KG1 (cell line): Measurements from ENCODE around the gene GRIK3.

Experiments
- DNase-seq: peaks from one replicate; lab custom pipeline; 2025; lab: John Stamatoyannopoulos, UW

GRIK3 gene

GRCh38 chr1:36822648-36823047 is 211.7 kb downstream of the GRIK3 start:
- DNase-seq = no peak

- DNase-seq = no peak
Measured at GRCh38 chr1:36821386-36821785, 212.9 kb downstream of the GRIK3 start.

GRCh38 chr1:36818771-36819170 is 215.5 kb downstream of the GRIK3 start:
- DNase-seq = no peak

- no peak for DNase-seq
Measured at GRCh38 chr1:36816348-36816747, 218.0 kb downstream of the GRIK3 start.

GRCh38 chr1:36814774-36815173 is 219.5 kb downstream of the GRIK3 start:
- no peak for DNase-seq

- no peak for DNase-seq
Measured at GRCh38 chr1:36814083-36814482, 220.2 kb downstream of the GRIK3 start.

- no peak for DNase-seq
Measured at GRCh38 chr1:36807262-36807661, 227.1 kb downstream of the GRIK3 start.

- DNase-seq = no peak
Measured at GRCh38 chr1:36805979-36806640, 228.2 kb downstream of the GRIK3 start.

GRCh38 chr1:36804669-36805314 is 229.5 kb downstream of the GRIK3 start:
- DNase-seq = no peak

GRCh38 chr1:36803868-36804570 is 230.3 kb downstream of the GRIK3 start:
- DNase-seq = no peak

GRCh38 chr1:36802018-36802417 is 232.3 kb downstream of the GRIK3 start:
- no peak for DNase-seq

GRCh38 chr1:36797761-36798160 is 236.6 kb downstream of the GRIK3 start:
- no peak for DNase-seq

GRCh38 chr1:36796733-36797132 is 237.6 kb downstream of the GRIK3 start:
- no peak for DNase-seq

GRCh38 chr1:36796106-36796590 is 238.2 kb downstream of the GRIK3 start:
- DNase-seq = no peak

- DNase-seq = no peak
Measured at GRCh38 chr1:36794460-36794859, 239.9 kb downstream of the GRIK3 start.

- DNase-seq = no peak
Measured at GRCh38 chr1:36793452-36793851, 240.9 kb downstream of the GRIK3 start.

GRCh38 chr1:36792292-36792691 is 242.0 kb downstream of the GRIK3 start:
- no peak for DNase-seq

GRCh38 chr1:36790191-36790590 is 244.1 kb downstream of the GRIK3 start:
- no peak for DNase-seq

- DNase-seq = no peak
Measured at GRCh38 chr1:36789535-36789934, 244.8 kb downstream of the GRIK3 start.

GRCh38 chr1:36787312-36787913 is 246.9 kb downstream of the GRIK3 start:
- DNase-seq = no peak

- DNase-seq = no peak
Measured at GRCh38 chr1:36786425-36786824, 247.9 kb downstream of the GRIK3 start.

GRCh38 chr1:36784147-36784859 is 250.0 kb downstream of the GRIK3 start:
- DNase-seq = no peak
